Measurements from ENCODE around the gene EEA1.

DNA sequence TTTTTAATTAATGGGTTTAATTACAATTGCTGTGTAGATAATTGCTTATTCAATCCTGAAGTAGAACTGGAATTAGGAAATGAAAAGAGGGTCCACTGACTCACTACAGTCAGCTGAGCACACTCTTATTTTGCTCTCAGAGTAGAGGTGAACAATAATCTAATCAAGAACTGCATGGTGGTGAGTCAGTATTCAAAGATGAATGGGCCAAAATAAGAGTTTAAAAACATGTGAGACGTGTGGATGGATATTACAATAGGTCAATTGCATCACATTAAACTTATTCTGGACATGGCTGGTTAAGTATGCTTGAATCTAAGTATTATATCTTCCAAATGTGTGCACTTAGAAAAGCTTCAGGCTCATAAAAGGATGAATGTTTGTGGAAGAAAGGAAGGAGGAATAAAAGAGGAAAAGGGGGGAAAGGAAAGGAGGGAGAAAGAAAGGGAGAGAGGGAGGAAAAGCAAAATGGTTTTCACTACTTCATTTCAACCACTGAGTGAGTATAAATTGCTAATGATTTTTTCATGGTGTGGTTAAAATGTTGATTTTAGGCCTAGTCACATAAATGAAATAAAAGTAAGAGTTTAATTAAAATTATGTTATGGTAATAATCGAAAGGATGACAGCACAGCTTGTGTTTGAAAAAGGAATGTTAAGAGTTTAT lies 27.0 kb upstream of the EEA1 start:
- TF ChIP-seq POLR2A (IDR thresholded peaks at IDR 0.05; ENCODE audit: low read depth, low read length) (no peak), SPI1 (IDR thresholded peaks at IDR 0.05; ENCODE audit: low read depth, low read length) (no peak)
